HEK293 (cell line): ENCODE data around the gene LLGL1.

ENCODE experiments used
- EGR2 ChIP-seq: fragments of 450-650 bp; formaldehyde crosslinking; IDR thresholded peaks from 2 replicates; pipeline ENCODE4 v1.5.1; 2016; ENCODE audit warnings: low read depth, missing biosample characterization, missing genetic modification characterization
- GLIS1 ChIP-seq: fragments of 450-650 bp; formaldehyde crosslinking; IDR thresholded peaks from 2 replicates; pipeline ENCODE4 v1.5.1; 2016; ENCODE audit warnings: missing biosample characterization, missing genetic modification characterization
- GLIS2 ChIP-seq: fragments of 450-650 bp; formaldehyde crosslinking; IDR thresholded peaks from 2 replicates; pipeline ENCODE4 v1.5.1; 2016; ENCODE audit warnings: missing biosample characterization, missing genetic modification characterization
- KLF10 ChIP-seq: fragments of 450-650 bp; IDR thresholded peaks from 2 replicates; pipeline ENCODE4 v1.5.1; 2018; ENCODE audit warnings: missing biosample characterization, mild to moderate bottlenecking, missing genetic modification characterization
- KLF16 ChIP-seq: fragments of 450-650 bp; formaldehyde crosslinking; IDR thresholded peaks from 2 replicates; pipeline ENCODE4 v1.5.1; 2017; ENCODE audit warnings: missing biosample characterization, missing genetic modification characterization
- SCRT2 ChIP-seq: fragments of 450-650 bp; formaldehyde crosslinking; IDR thresholded peaks from 2 replicates; pipeline ENCODE4 v1.5.1; 2016; ENCODE audit warnings: missing biosample characterization, missing genetic modification characterization
- ZBTB1 ChIP-seq: fragments of 450-650 bp; formaldehyde crosslinking; IDR thresholded peaks from 2 replicates; pipeline ENCODE4 v1.5.1; 2016; ENCODE audit warnings: missing biosample characterization, missing genetic modification characterization
- ZBTB17 ChIP-seq: fragments of 450-650 bp; formaldehyde crosslinking; IDR thresholded peaks from 2 replicates; pipeline ENCODE4 v1.5.1; 2016; ENCODE audit warnings: missing biosample characterization, missing genetic modification characterization
- ZBTB44 ChIP-seq: fragments of 450-650 bp; IDR thresholded peaks from 2 replicates; pipeline ENCODE4 v1.5.1; 2018; ENCODE audit warnings: missing biosample characterization, mild to moderate bottlenecking, missing genetic modification characterization
- ZBTB6 ChIP-seq: fragments of 450-650 bp; formaldehyde crosslinking; IDR thresholded peaks from 2 replicates; pipeline ENCODE4 v1.5.1; 2017; ENCODE audit warnings: missing biosample characterization, missing genetic modification characterization
- ZBTB8A ChIP-seq: fragments of 450-650 bp; formaldehyde crosslinking; IDR thresholded peaks from 2 replicates; pipeline ENCODE4 v1.5.1; 2016; ENCODE audit warnings: missing biosample characterization, missing genetic modification characterization
- ZFP3 ChIP-seq: fragments of 450-650 bp; formaldehyde crosslinking; IDR thresholded peaks from 2 replicates; pipeline ENCODE4 v1.5.1; 2016; ENCODE audit warnings: low read depth, missing biosample characterization, missing genetic modification characterization
- ZIC2 ChIP-seq: fragments of 450-650 bp; formaldehyde crosslinking; IDR thresholded peaks from 2 replicates; pipeline ENCODE4 v1.5.1; 2016; ENCODE audit warnings: missing biosample characterization, missing genetic modification characterization
- ZNF169 ChIP-seq: fragments of 450-650 bp; formaldehyde crosslinking; IDR thresholded peaks from 2 replicates; pipeline ENCODE4 v1.5.1; 2016; ENCODE audit warnings: missing biosample characterization, missing genetic modification characterization
- ZNF221 ChIP-seq: fragments of 450-650 bp; formaldehyde crosslinking; IDR thresholded peaks from 2 replicates; pipeline ENCODE4 v1.5.1; 2017; ENCODE audit warnings: missing biosample characterization, missing genetic modification characterization, borderline replicate concordance
- ZNF223 ChIP-seq: fragments of 450-650 bp; formaldehyde crosslinking; IDR thresholded peaks from 2 replicates; pipeline ENCODE4 v1.5.1; 2016; ENCODE audit warnings: missing biosample characterization, missing genetic modification characterization
- ZNF23 ChIP-seq: fragments of 450-650 bp; formaldehyde crosslinking; IDR thresholded peaks from 2 replicates; pipeline ENCODE4 v1.5.1; 2016; ENCODE audit warnings: missing biosample characterization, missing genetic modification characterization, borderline replicate concordance
- ZNF274 ChIP-seq, 2 experiments: fragments of 200-500 bp in 1 of 2; fragments of 450-650 bp in 1 of 2; sonication (Bioruptor generic) in 1 of 2; formaldehyde crosslinking in 1 of 2; IDR thresholded peaks; 2 replicates each; pipeline versions ENCODE4 v1.5.1 to v1.6.1; 2014 to 2016; ENCODE audit warnings: borderline replicate concordance in 1 of 2, inconsistent platforms in 1 of 2, low read length in 1 of 2, missing biosample characterization in 1 of 2, missing genetic modification characterization in 1 of 2
- ZNF280C ChIP-seq: fragments of 450-650 bp; formaldehyde crosslinking; IDR thresholded peaks from 2 replicates; pipeline ENCODE4 v1.5.1; 2016; ENCODE audit warnings: missing biosample characterization, missing genetic modification characterization
- ZNF302 ChIP-seq: fragments of 450-650 bp; formaldehyde crosslinking; IDR thresholded peaks from 2 replicates; pipeline ENCODE4 v1.5.1; 2016; ENCODE audit warnings: missing biosample characterization, missing genetic modification characterization, low read depth
- ZNF37A ChIP-seq: fragments of 450-650 bp; IDR thresholded peaks from 2 replicates; pipeline ENCODE4 v1.5.1; 2018; ENCODE audit warnings: missing biosample characterization, missing genetic modification characterization
- ZNF416 ChIP-seq: fragments of 450-650 bp; formaldehyde crosslinking; IDR thresholded peaks from 2 replicates; pipeline ENCODE4 v1.5.1; 2016; ENCODE audit warnings: missing biosample characterization, missing genetic modification characterization
- ZNF558 ChIP-seq: fragments of 450-650 bp; formaldehyde crosslinking; IDR thresholded peaks from 2 replicates; pipeline ENCODE4 v1.5.1; 2016; ENCODE audit warnings: missing biosample characterization, missing genetic modification characterization
- ZNF561 ChIP-seq: fragments of 450-650 bp; IDR thresholded peaks from 2 replicates; pipeline ENCODE4 v1.5.1; 2018; ENCODE audit warnings: missing biosample characterization, missing genetic modification characterization, borderline replicate concordance
- ZNF596 ChIP-seq: fragments of 450-650 bp; IDR thresholded peaks from 2 replicates; pipeline ENCODE4 v1.5.0; 2018; ENCODE audit warnings: missing biosample characterization, mild to moderate bottlenecking, missing genetic modification characterization, moderate library complexity
- ZNF624 ChIP-seq: fragments of 450-650 bp; formaldehyde crosslinking; IDR thresholded peaks from 2 replicates; pipeline ENCODE4 v1.5.1; 2017; ENCODE audit warnings: missing biosample characterization, missing genetic modification characterization
- ZNF629 ChIP-seq: fragments of 450-650 bp; formaldehyde crosslinking; IDR thresholded peaks from 2 replicates; pipeline ENCODE4 v1.5.1; 2017; ENCODE audit warnings: missing biosample characterization, missing genetic modification characterization
- ZNF645 ChIP-seq: fragments of 450-650 bp; formaldehyde crosslinking; IDR thresholded peaks from 2 replicates; pipeline ENCODE4; 2016; ENCODE audit warnings: missing biosample characterization, missing genetic modification characterization
- ZNF768 ChIP-seq: fragments of 450-650 bp; formaldehyde crosslinking; IDR thresholded peaks from 2 replicates; pipeline ENCODE4 v1.5.1; 2018; ENCODE audit warnings: missing biosample characterization, mild to moderate bottlenecking, missing genetic modification characterization
- ZNF785 ChIP-seq: fragments of 450-650 bp; formaldehyde crosslinking; IDR thresholded peaks from 2 replicates; pipeline ENCODE4 v1.5.1; 2016; ENCODE audit warnings: missing biosample characterization, missing genetic modification characterization
- ZNF791 ChIP-seq: fragments of 450-650 bp; formaldehyde crosslinking; IDR thresholded peaks from 2 replicates; pipeline ENCODE4 v1.5.1; 2016; ENCODE audit warnings: missing biosample characterization, missing genetic modification characterization
- ZNF837 ChIP-seq: fragments of 450-650 bp; formaldehyde crosslinking; IDR thresholded peaks from 2 replicates; pipeline ENCODE4 v1.5.1; 2016; ENCODE audit warnings: missing biosample characterization, missing genetic modification characterization
- ZSCAN16 ChIP-seq: fragments of 450-650 bp; formaldehyde crosslinking; IDR thresholded peaks from 2 replicates; pipeline ENCODE4 v1.5.1; 2016; ENCODE audit warnings: missing biosample characterization, missing genetic modification characterization
- ZSCAN30 ChIP-seq: fragments of 450-650 bp; IDR thresholded peaks from 2 replicates; pipeline ENCODE4 v1.5.1; 2018; ENCODE audit warnings: missing biosample characterization, mild to moderate bottlenecking, missing genetic modification characterization, moderate library complexity

LLGL1 gene

GRCh38 chr17:18235743-18236256 is 10.4 kb downstream of the LLGL1 start (continued):
- TF ChIP-seq ZNF768 (no peak), ZNF274 (IDR thresholded peaks at IDR 0.05; ENCODE audit: low read length) (no peak), ZNF274 (tag by site-specific recombination; IDR thresholded peaks at IDR 0.05; ENCODE audit: borderline replicate concordance) (no peak), ZNF169 (tag by site-specific recombination) (no peak), ZIC2 (tag by site-specific recombination) (0 out of 2 replicates have a peak, but pooled peaks have one; percentile 27), ZNF223 (tag by site-specific recombination) (no peak), ZBTB6 (no peak), ZNF837 (tag by site-specific recombination) (no peak), ZNF629 (tag by site-specific recombination) (no peak), GLIS2 (tag by site-specific recombination) (0 out of 2 replicates have a peak, but pooled peaks have one; percentile 33), EGR2 (peak; percentile 72), ZNF37A (no peak), ZNF561 (tag by site-specific recombination) (no peak), ZNF302 (no peak), ZNF558 (tag by site-specific recombination) (no peak), ZNF23 (tag by site-specific recombination) (no peak), ZNF624 (tag by site-specific recombination) (no peak), ZBTB44 (tag by site-specific recombination) (no peak), ZNF785 (no peak), ZBTB1 (tag by site-specific recombination) (no peak), SCRT2 (tag by site-specific recombination) (no peak), ZFP3 (no peak), ZNF221 (tag by site-specific recombination) (no peak), ZSCAN16 (tag by site-specific recombination) (no peak), ZBTB17 (no peak), GLIS1 (0 out of 2 replicates have a peak, but pooled peaks have one; percentile 33), ZBTB8A (tag by site-specific recombination) (no peak), ZNF791 (tag by site-specific recombination) (no peak), ZNF280C (tag by site-specific recombination) (no peak), ZNF596 (tag by site-specific recombination) (no peak), KLF16 (tag by site-specific recombination) (no peak), ZSCAN30 (tag by site-specific recombination) (no peak), ZNF645 (tag by site-specific recombination) (no peak), KLF10 (tag by site-specific recombination) (no peak), ZNF416 (tag by site-specific recombination) (no peak)
